Gastroesophageal sphincter (tissue), 4 donors: ENCODE data around the gene MZT2B. TPM values are rescaled to one million over a fixed set of nuclear protein-coding genes. Genes with fewer than 3 reads are reported as not detected.
"Not testable (repeated sequence)": the region's sequence is repeated elsewhere in the genome, so short reads cannot be mapped to it uniquely, and the experiment has no call there.

ENCODE experiments used
- ATAC-seq: fragments of 150-250 bp; one replicate; pipeline ENCODE4 v1.9.1; 2016; ENCODE audit warnings: mild to moderate bottlenecking, moderate library complexity
- H3K27ac ChIP-seq, 4 donors: fragments of 200-600 bp; sonication (generic) in 3 of 4; 1 replicate in 3 of 4; 2 replicates in 1 of 4; pipeline ENCODE4 v1.5.1; 2016 to 2019
- H3K27me3 ChIP-seq: fragments of 200-600 bp; sonication (generic); one replicate; pipeline ENCODE4 v1.5.1; 2019
- H3K36me3 ChIP-seq, 2 donors: fragments of 200-600 bp; sonication (generic); one replicate each; pipeline ENCODE4 v1.5.1; 2019; ENCODE audit warnings: control low read depth in 1 of 2
- H3K4me1 ChIP-seq, 3 donors: fragments of 200-600 bp; sonication (generic); 1 replicate in 2 of 3; 2 replicates in 1 of 3; pipeline ENCODE4 v1.5.1; 2016 to 2019; ENCODE audit warnings: control low read depth in 2 of 3
- H3K4me3 ChIP-seq, 2 donors: fragments of 200-600 bp; sonication (generic); one replicate each; pipeline ENCODE4 v1.5.1; 2019; ENCODE audit warnings: mild to moderate bottlenecking in 1 of 2, moderate library complexity in 1 of 2
- H3K9me3 ChIP-seq, 3 donors: fragments of 200-600 bp; sonication (generic); one replicate each; pipeline ENCODE4 v1.5.1; 2017 to 2019; ENCODE audit warnings: control low read depth in 2 of 3
- EP300 ChIP-seq: sonication (generic); formaldehyde crosslinking; IDR thresholded peaks from one replicate; pipeline ENCODE4 v1.6.1; 2017; ENCODE audit warnings: antibody characterized with exemption, mild to moderate bottlenecking
- POLR2A ChIP-seq, 2 donors: fragments of 450-650 bp; IDR thresholded peaks; one replicate each; pipeline ENCODE4 v1.6.1; 2017; ENCODE audit warnings: antibody characterized with exemption in 2 of 2, mild to moderate bottlenecking in 2 of 2, moderate library complexity in 1 of 2
- POLR2AphosphoS5 ChIP-seq: sonication (generic); formaldehyde crosslinking; IDR thresholded peaks from one replicate; pipeline ENCODE4 v1.6.1; 2017; ENCODE audit warnings: antibody characterized with exemption
- WGBS, 2 donors: methylation state at CpG; one replicate each; pipeline ENCODE4 v1.1.5; 2018; ENCODE audit warnings: low coverage in 1 of 2; 5-methylcytosine and 5-hydroxymethylcytosine counted together
- total RNA-seq, 4 donors: library from RNA; depleted of rRNA; stranded (reverse); fragments of >200 nt; gene quantifications; one replicate each; pipeline ENCODE4 v1.1.0, GENCODE V29; 2016
- TF ChIP-seq, protein P1 (sequence below), 4 experiments: fragments of 200-600 bp in 2 of 4; fragments of 450-650 bp in 2 of 4; sonication (generic) in 1 of 4; IDR thresholded peaks; one replicate each; pipeline ENCODE4 v1.5.1; 2017 to 2019; ENCODE audit warnings: antibody characterized with exemption in 4 of 4, mild to moderate bottlenecking in 2 of 4, moderate library complexity in 2 of 4

The MZT2B gene
- total RNA-seq, 4 donors from 2014 or later: 144 to 174 (median 154) TPM

DNA sequence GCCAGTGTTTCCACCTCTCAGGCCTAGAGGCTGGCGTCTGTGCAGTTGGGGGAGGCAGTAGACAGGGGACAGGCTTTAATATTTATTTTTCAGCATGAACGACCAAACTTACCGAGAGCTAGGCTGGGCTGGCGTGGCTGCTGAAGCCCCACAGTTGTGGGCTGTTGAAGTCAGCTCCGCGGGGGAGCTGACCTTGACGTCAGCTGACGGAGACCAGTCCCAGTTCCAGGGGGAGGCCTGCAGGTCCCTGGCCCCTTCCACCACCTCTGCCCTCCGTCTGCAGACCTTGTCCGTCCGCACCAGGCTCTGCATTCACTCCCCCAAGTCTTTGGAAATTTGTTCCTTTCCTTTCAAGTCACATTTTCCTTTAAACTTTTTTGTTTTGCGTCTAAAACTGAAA, 49.6 kb downstream of the MZT2B start:
- peaks cover 32% of the 10 kb centered on the region for H3K27me3 ChIP-seq
- ATAC-seq: no peak
- TF ChIP-seq, protein P1, sequence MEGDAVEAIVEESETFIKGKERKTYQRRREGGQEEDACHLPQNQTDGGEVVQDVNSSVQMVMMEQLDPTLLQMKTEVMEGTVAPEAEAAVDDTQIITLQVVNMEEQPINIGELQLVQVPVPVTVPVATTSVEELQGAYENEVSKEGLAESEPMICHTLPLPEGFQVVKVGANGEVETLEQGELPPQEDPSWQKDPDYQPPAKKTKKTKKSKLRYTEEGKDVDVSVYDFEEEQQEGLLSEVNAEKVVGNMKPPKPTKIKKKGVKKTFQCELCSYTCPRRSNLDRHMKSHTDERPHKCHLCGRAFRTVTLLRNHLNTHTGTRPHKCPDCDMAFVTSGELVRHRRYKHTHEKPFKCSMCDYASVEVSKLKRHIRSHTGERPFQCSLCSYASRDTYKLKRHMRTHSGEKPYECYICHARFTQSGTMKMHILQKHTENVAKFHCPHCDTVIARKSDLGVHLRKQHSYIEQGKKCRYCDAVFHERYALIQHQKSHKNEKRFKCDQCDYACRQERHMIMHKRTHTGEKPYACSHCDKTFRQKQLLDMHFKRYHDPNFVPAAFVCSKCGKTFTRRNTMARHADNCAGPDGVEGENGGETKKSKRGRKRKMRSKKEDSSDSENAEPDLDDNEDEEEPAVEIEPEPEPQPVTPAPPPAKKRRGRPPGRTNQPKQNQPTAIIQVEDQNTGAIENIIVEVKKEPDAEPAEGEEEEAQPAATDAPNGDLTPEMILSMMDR (IDR thresholded peaks at IDR 0.05): no peak
- no peak for TF ChIP-seq POLR2AphosphoS5
- TF ChIP-seq EP300: no peak
- no peak for TF ChIP-seq POLR2A (IDR thresholded peaks at IDR 0.05)
- no peak overlapping the region for H3K4me3 ChIP-seq
- peaks cover 0 to 18% (median 0%) of the 10 kb centered on the region in 3 donors for H3K9me3 ChIP-seq
- no peak overlapping the region for H3K27ac ChIP-seq
- H3K36me3 ChIP-seq: no peaks in the 10 kb centered on the region
- 63% methylated on average over 11 of the region's 12 CpGs; no CpG with 5 or more reads in 1 of the 2 donors for WGBS, 2 donors
- H3K4me1 ChIP-seq: no peaks in the 10 kb centered on the region

GRCh38 chr2:130233066-130233465, 51.0 kb downstream of the MZT2B start:
- Histone ChIP-seq H3K27me3 (peaks cover 34% of the 10 kb centered on the region), H3K9me3 (peaks cover 0 to 18% (median 0%) of the 10 kb centered on the region in 3 donors)
- not testable (repeated sequence) for ATAC-seq, H3K36me3 ChIP-seq, H3K4me3 ChIP-seq, H3K27ac ChIP-seq, H3K4me1 ChIP-seq
- 93 to 94% methylated on average over 2 of the region's 2 CpGs for WGBS, 2 donors

DNA sequence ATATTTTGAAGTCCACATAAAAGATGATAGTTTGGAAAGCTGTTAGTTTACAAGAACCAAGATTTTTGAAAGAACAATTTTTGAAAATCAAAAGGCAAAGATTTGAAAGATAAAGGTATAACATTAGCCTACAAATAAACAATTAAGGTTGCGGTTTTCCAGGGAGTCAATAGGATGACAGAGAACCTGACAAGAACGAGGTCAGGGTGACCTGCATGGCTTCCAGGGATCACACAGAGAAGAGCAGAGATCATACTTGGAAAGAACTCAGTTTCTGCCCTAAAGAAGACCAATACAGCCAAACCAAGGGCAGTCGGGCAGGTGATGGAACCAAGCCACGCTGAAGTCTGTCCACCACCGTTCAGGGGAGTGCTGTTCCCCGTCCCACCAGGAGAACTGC, 57.5 kb downstream of the MZT2B start:
- H3K4me1 ChIP-seq, H3K27ac ChIP-seq, H3K9me3 ChIP-seq, ATAC-seq, H3K36me3 ChIP-seq, H3K4me3 ChIP-seq: not testable (repeated sequence)
- H3K27me3 ChIP-seq: peaks cover 24% of the 10 kb centered on the region
- WGBS, 2 donors: 74 to 78% methylated on average over 2 to 6 of the region's 6 CpGs

Other genes with a start within 250 kb of the MZT2B start
- gene RAB6C, start 202.6 kb upstream of the MZT2B start, total RNA-seq: 1 to 10 TPM in 1 of 4 donors, under 1 TPM in 2, not detected in 1; 0.42 to 1.9 (median 0.46) TPM
- gene POTEF, start 53.0 kb upstream of the MZT2B start, total RNA-seq: not detected
- 1 to 10 TPM; 2.0 to 5.1 (median 4.3) TPM for gene CCDC74B, start 37.1 kb upstream of the MZT2B start, total RNA-seq
- 10 to 100 TPM; 27.7 to 50.0 (median 37.0) TPM for gene SMPD4, start 660 bp upstream of the MZT2B start, total RNA-seq
- gene TUBA3E, start 16.2 kb downstream of the MZT2B start, total RNA-seq: not detected
- 100 to 1,000 TPM in 3 of 4 donors, 10 to 100 TPM in 1; 78.8 to 143 (median 113) TPM for gene IMP4, start 160.6 kb downstream of the MZT2B start, total RNA-seq
- gene PTPN18, start 173.8 kb downstream of the MZT2B start, total RNA-seq: 10 to 100 TPM; 34.6 to 53.8 (median 39.1) TPM